ENCODE data around the gene FOSB.
A peak's percentile ranks its signal among the peaks of the same experiment; 100 is the strongest.
"Not testable (repeated sequence)": the region's sequence is repeated elsewhere in the genome, so short reads cannot be mapped to it uniquely, and the experiment has no call there.

The FOSB gene

GRCh38 chr19:45506989-45507871 is 39.4 kb downstream of the FOSB start, which contains the start of gene VASP:
Gene VASP, plus strand, starts transcription at chr19:45507479. Its CDS starts 293 bp downstream, at chr19:45507772.
- peak; percentile 89 for DNase-seq

GRCh38 chr19:45507872-45508416 is 40.1 kb downstream of the FOSB start:
- DNase-seq = no peak

- DNase-seq = peak; percentile 16
Measured at GRCh38 chr19:45508417-45508860, 40.6 kb downstream of the FOSB start.

GRCh38 chr19:45508861-45509691 is 41.3 kb downstream of the FOSB start:
- no peak for DNase-seq

- no peak for DNase-seq
Measured at GRCh38 chr19:45509692-45510015, 41.9 kb downstream of the FOSB start.

- not testable (repeated sequence) for DNase-seq
Measured at GRCh38 chr19:45510352-45510751, 42.6 kb downstream of the FOSB start.

- no peak for DNase-seq
Measured at GRCh38 chr19:45511074-45511473, 43.3 kb downstream of the FOSB start.

- no peak for DNase-seq
Measured at GRCh38 chr19:45512881-45513483, 45.2 kb downstream of the FOSB start.

GRCh38 chr19:45514376-45515051 is 46.7 kb downstream of the FOSB start:
- DNase-seq = no peak

- no peak for DNase-seq
Measured at GRCh38 chr19:45515081-45515624, 47.4 kb downstream of the FOSB start.

GRCh38 chr19:45515807-45516401 is 48.1 kb downstream of the FOSB start:
- no peak for DNase-seq

- DNase-seq = no peak
Measured at GRCh38 chr19:45517238-45517637, 49.4 kb downstream of the FOSB start.

- no peak for DNase-seq
Measured at GRCh38 chr19:45517641-45518468, 50.1 kb downstream of the FOSB start.

- DNase-seq = no peak
Measured at GRCh38 chr19:45518469-45518826, 50.7 kb downstream of the FOSB start.

GRCh38 chr19:45522010-45522941 is 54.5 kb downstream of the FOSB start:
- no peak for DNase-seq

- DNase-seq = peak; percentile 49
Measured at GRCh38 chr19:45523642-45524256, 56.0 kb downstream of the FOSB start.

- no peak for DNase-seq
Measured at GRCh38 chr19:45524575-45525129, 56.9 kb downstream of the FOSB start.
